ENCODE measurements around the gene ADH1A. TPM values are rescaled to one million over a fixed set of nuclear protein-coding genes. Genes with fewer than 3 reads are reported as not detected.
A peak's percentile ranks its signal among the peaks of the same experiment; 100 is the strongest.

Gene ADH1A
- total and polyA plus RNA-seq, 4 experiments from 2014 or later, result not detected

GRCh38 chr4:99281261-99281660, 9.5 kb downstream of the ADH1A start:
- Histone ChIP-seq H3K27me3 (ENCODE audit: insufficient read depth, low read length) (no peaks in the 10 kb centered on the region), H3K36me3 (ENCODE audit: insufficient read depth, low read length) (no peaks in the 10 kb centered on the region), H3K9me3 (ENCODE audit: control insufficient read depth in 1 of 2, low read length in 2 of 2) (no peaks in the 10 kb centered on the region), H3K27ac (ENCODE audit: low read depth, low read length) (no peak overlapping the region), H3K4me3 (ENCODE audit: low read length in 2 of 2) (no peak overlapping the region), H3K4me1 (ENCODE audit: insufficient read depth, low read length) (no peaks in the 10 kb centered on the region)
- CTCF ChIA-PET (ENCODE audit: partially characterized antibody), result no interaction called here
- Mint-ChIP-seq H3K27me3 (peaks cover 2 to 6% of the 10 kb centered on the region in 2 donors), H3K36me3 (no peaks in the 10 kb centered on the region), H3K4me3 (no peak overlapping the region), H3K4me1 (no peaks in the 10 kb centered on the region), H3K27ac (no peak overlapping the region), H3K9me3 (no peaks in the 10 kb centered on the region)
- no peak for DNase-seq
- POLR2A ChIA-PET (ENCODE audit: partially characterized antibody), result no interaction called here
- intact Hi-C loops (cut with micrococcal nuclease), result no loop called here

GRCh38 chr4:99276417-99276816, 14.4 kb downstream of the ADH1A start:
- H3K27ac Mint-ChIP-seq, result no peak overlapping the region
- H3K4me3 Mint-ChIP-seq, result no peak overlapping the region

GRCh38 chr4:99275885-99276284, 14.9 kb downstream of the ADH1A start:
- CTCF ChIA-PET (ENCODE audit: partially characterized antibody), result no interaction called here
- Mint-ChIP-seq H3K9me3 (peaks cover 0 to 4% (median 2%) of the 10 kb centered on the region in 8 donors), H3K4me3 (no peak overlapping the region), H3K27ac (no peak overlapping the region), H3K36me3 (no peaks in the 10 kb centered on the region), H3K27me3 (peaks cover 2 to 9% of the 10 kb centered on the region in 2 donors), H3K4me1 (no peaks in the 10 kb centered on the region)
- H3K36me3 ChIP-seq (ENCODE audit: insufficient read depth, low read length), result no peaks in the 10 kb centered on the region
- POLR2A ChIA-PET (ENCODE audit: partially characterized antibody), result no interaction called here
- H3K27me3 ChIP-seq (ENCODE audit: insufficient read depth, low read length), result no peaks in the 10 kb centered on the region
- H3K4me1 ChIP-seq (ENCODE audit: insufficient read depth, low read length), result no peaks in the 10 kb centered on the region
- no peak overlapping the region for H3K27ac ChIP-seq (ENCODE audit: low read depth, low read length)
- no peak overlapping the region for H3K4me3 ChIP-seq (ENCODE audit: low read length in 2 of 2)
- intact Hi-C loops (cut with micrococcal nuclease), result no loop called here
- no peak for DNase-seq
- H3K9me3 ChIP-seq (ENCODE audit: control insufficient read depth in 1 of 2, low read length in 2 of 2), result no peaks in the 10 kb centered on the region

More at GRCh38 chr4:99276417-99276816, 14.4 kb downstream of the ADH1A start:
- DNase-seq, result no peak
- no peaks in the 10 kb centered on the region for H3K4me1 ChIP-seq (ENCODE audit: insufficient read depth, low read length)
- H3K27me3 Mint-ChIP-seq, result peaks cover 2 to 9% of the 10 kb centered on the region in 2 donors
- H3K27ac ChIP-seq (ENCODE audit: low read depth, low read length), result no peak overlapping the region
- H3K36me3 Mint-ChIP-seq, result no peaks in the 10 kb centered on the region
- H3K4me3 ChIP-seq (ENCODE audit: low read length in 2 of 2), result no peak overlapping the region
- no peaks in the 10 kb centered on the region for H3K9me3 ChIP-seq (ENCODE audit: control insufficient read depth in 1 of 2, low read length in 2 of 2)
- POLR2A ChIA-PET (ENCODE audit: partially characterized antibody), result no interaction called here
- no peaks in the 10 kb centered on the region for H3K27me3 ChIP-seq (ENCODE audit: insufficient read depth, low read length)
- H3K9me3 Mint-ChIP-seq, result peaks cover 0 to 4% (median 2%) of the 10 kb centered on the region in 8 donors
- intact Hi-C loops (cut with micrococcal nuclease), result no loop called here
- CTCF ChIA-PET (ENCODE audit: partially characterized antibody), result no interaction called here
- H3K4me1 Mint-ChIP-seq, result no peaks in the 10 kb centered on the region
- no peaks in the 10 kb centered on the region for H3K36me3 ChIP-seq (ENCODE audit: insufficient read depth, low read length)

GRCh38 chr4:99275050-99275449, 15.7 kb downstream of the ADH1A start:
- no peaks in the 10 kb centered on the region for H3K27me3 ChIP-seq (ENCODE audit: insufficient read depth, low read length)
- peaks cover 0 to 5% (median 2%) of the 10 kb centered on the region in 8 donors for H3K9me3 Mint-ChIP-seq
- H3K4me3 Mint-ChIP-seq, result no peak overlapping the region
- H3K36me3 Mint-ChIP-seq, result no peaks in the 10 kb centered on the region
- H3K9me3 ChIP-seq (ENCODE audit: control insufficient read depth in 1 of 2, low read length in 2 of 2), result no peaks in the 10 kb centered on the region
- intact Hi-C loops (cut with micrococcal nuclease), result no loop called here
- no peaks in the 10 kb centered on the region for H3K4me1 Mint-ChIP-seq
- peaks cover 2 to 7% of the 10 kb centered on the region in 2 donors for H3K27me3 Mint-ChIP-seq
- H3K27ac ChIP-seq (ENCODE audit: low read depth, low read length), result no peak overlapping the region
- H3K4me1 ChIP-seq (ENCODE audit: insufficient read depth, low read length), result no peaks in the 10 kb centered on the region
- no peaks in the 10 kb centered on the region for H3K36me3 ChIP-seq (ENCODE audit: insufficient read depth, low read length)
- CTCF ChIA-PET (ENCODE audit: partially characterized antibody), result no interaction called here
- DNase-seq, result no peak
- no peak overlapping the region for H3K4me3 ChIP-seq (ENCODE audit: low read length in 2 of 2)
- H3K27ac Mint-ChIP-seq, result no peak overlapping the region
- POLR2A ChIA-PET (ENCODE audit: partially characterized antibody), result no interaction called here

- Mint-ChIP-seq H3K4me3 (no peak overlapping the region), H3K36me3 (no peaks in the 10 kb centered on the region), H3K27ac (no peak overlapping the region), H3K9me3 (peaks cover 0 to 5% (median 2%) of the 10 kb centered on the region in 8 donors), H3K27me3 (peaks cover 0 to 5% of the 10 kb centered on the region in 2 donors), H3K4me1 (no peaks in the 10 kb centered on the region)
- H3K27ac ChIP-seq (ENCODE audit: low read depth, low read length), result no peak overlapping the region
- no peak overlapping the region for H3K4me3 ChIP-seq (ENCODE audit: low read length in 2 of 2)
- DNase-seq, result no peak
- no peaks in the 10 kb centered on the region for H3K27me3 ChIP-seq (ENCODE audit: insufficient read depth, low read length)
- POLR2A ChIA-PET (ENCODE audit: partially characterized antibody), result no interaction called here
- no peaks in the 10 kb centered on the region for H3K4me1 ChIP-seq (ENCODE audit: insufficient read depth, low read length)
- intact Hi-C loops (cut with micrococcal nuclease), result no loop called here
- no peaks in the 10 kb centered on the region for H3K36me3 ChIP-seq (ENCODE audit: insufficient read depth, low read length)
- CTCF ChIA-PET (ENCODE audit: partially characterized antibody), result no interaction called here
- no peaks in the 10 kb centered on the region for H3K9me3 ChIP-seq (ENCODE audit: control insufficient read depth in 1 of 2, low read length in 2 of 2)
Measured at GRCh38 chr4:99273704-99274103, 17.1 kb downstream of the ADH1A start.

GRCh38 chr4:99264927-99265326, 25.9 kb downstream of the ADH1A start:
- Mint-ChIP-seq H3K36me3 (peaks cover 0 to 4% of the 10 kb centered on the region in 2 donors), H3K4me1 (no peaks in the 10 kb centered on the region), H3K4me3 (no peak overlapping the region), H3K27me3 (peaks cover 5 to 7% of the 10 kb centered on the region in 2 donors), H3K27ac (no peak overlapping the region), H3K9me3 (peaks cover 2 to 28% (median 15%) of the 10 kb centered on the region in 8 donors)
- Histone ChIP-seq H3K4me3 (ENCODE audit: low read length in 2 of 2) (no peak overlapping the region), H3K9me3 (ENCODE audit: control insufficient read depth in 1 of 2, low read length in 2 of 2) (no peaks in the 10 kb centered on the region), H3K36me3 (ENCODE audit: insufficient read depth, low read length) (no peaks in the 10 kb centered on the region), H3K27ac (ENCODE audit: low read depth, low read length) (no peak overlapping the region), H3K27me3 (ENCODE audit: insufficient read depth, low read length) (no peaks in the 10 kb centered on the region), H3K4me1 (ENCODE audit: insufficient read depth, low read length) (no peaks in the 10 kb centered on the region)
- DNase-seq, result no peak
- POLR2A ChIA-PET (ENCODE audit: partially characterized antibody), result no interaction called here
- intact Hi-C loops (cut with micrococcal nuclease), result no loop called here
- CTCF ChIA-PET (ENCODE audit: partially characterized antibody), result no interaction called here

GRCh38 chr4:99252746-99253145, 38.0 kb downstream of the ADH1A start:
- ChIA-PET POLR2A (ENCODE audit: partially characterized antibody) (no interaction called here), CTCF (ENCODE audit: partially characterized antibody) (no interaction called here)
- no peaks in the 10 kb centered on the region for H3K36me3 ChIP-seq (ENCODE audit: insufficient read depth, low read length)
- no peak overlapping the region for H3K27ac ChIP-seq (ENCODE audit: low read depth, low read length)
- Mint-ChIP-seq H3K27me3 (no peaks in the 10 kb centered on the region), H3K4me1 (no peaks in the 10 kb centered on the region), H3K36me3 (no peaks in the 10 kb centered on the region), H3K27ac (no peak overlapping the region), H3K9me3 (peaks cover 0 to 8% (median 2%) of the 10 kb centered on the region in 8 donors), H3K4me3 (no peak overlapping the region)
- H3K4me1 ChIP-seq (ENCODE audit: insufficient read depth, low read length), result no peaks in the 10 kb centered on the region
- H3K4me3 ChIP-seq (ENCODE audit: low read length in 2 of 2), result no peak overlapping the region
- intact Hi-C loops (cut with micrococcal nuclease), result no loop called here
- no peaks in the 10 kb centered on the region for H3K9me3 ChIP-seq (ENCODE audit: control insufficient read depth in 1 of 2, low read length in 2 of 2)
- peaks cover 3% of the 10 kb centered on the region for H3K27me3 ChIP-seq (ENCODE audit: insufficient read depth, low read length)
- no peak for DNase-seq

- no peak for DNase-seq
- H3K9me3 ChIP-seq (ENCODE audit: control insufficient read depth in 1 of 2, low read length in 2 of 2), result no peaks in the 10 kb centered on the region
- ChIA-PET POLR2A (ENCODE audit: partially characterized antibody) (no interaction called here), CTCF (ENCODE audit: partially characterized antibody) (no interaction called here)
- H3K27me3 ChIP-seq (ENCODE audit: insufficient read depth, low read length), result peaks cover 3% of the 10 kb centered on the region
- H3K27me3 Mint-ChIP-seq, result peaks cover 0 to 3% of the 10 kb centered on the region in 2 donors
- no peaks in the 10 kb centered on the region for H3K36me3 ChIP-seq (ENCODE audit: insufficient read depth, low read length)
- H3K27ac ChIP-seq (ENCODE audit: low read depth, low read length), result no peak overlapping the region
- peaks cover 0 to 1% of the 10 kb centered on the region in 2 donors for H3K36me3 Mint-ChIP-seq
- H3K4me3 Mint-ChIP-seq, result peak overlapping the region in 1 of 8 donors; percentile 27
- intact Hi-C loops (cut with micrococcal nuclease), result no loop called here
- no peaks in the 10 kb centered on the region for H3K4me1 ChIP-seq (ENCODE audit: insufficient read depth, low read length)
- H3K4me1 Mint-ChIP-seq, result no peaks in the 10 kb centered on the region
- no peak overlapping the region for H3K27ac Mint-ChIP-seq
- no peak overlapping the region for H3K4me3 ChIP-seq (ENCODE audit: low read length in 2 of 2)
- H3K9me3 Mint-ChIP-seq, result peaks cover 0 to 34% (median 23%) of the 10 kb centered on the region in 8 donors
Measured at GRCh38 chr4:99248714-99249113, 42.1 kb downstream of the ADH1A start.

Measured in CD4-positive, alpha-beta memory T cell (primary cell).